ENCODE data around the gene EHD1.

Gene EHD1

GRCh38 chr11:64845129-64845775 is 33.2 kb downstream of the EHD1 start:
- no peak for DNase-seq (ENCODE audit: low read depth in 1 of 2, low spot score in 1 of 2)

- peak; percentile 42 to 52 for DNase-seq (ENCODE audit: low read depth in 1 of 2, low spot score in 1 of 2)
Measured at GRCh38 chr11:64844330-64845128, 33.9 kb downstream of the EHD1 start, which contains the start of gene CDC42BPG. TSS of gene CDC42BPG (minus strand) at chr11:64844653. CDS start at chr11:64844569, 84 bp downstream.

- no peak for DNase-seq (ENCODE audit: low read depth in 1 of 2, low spot score in 1 of 2)
Measured at GRCh38 chr11:64843686-64844329, 34.6 kb downstream of the EHD1 start.

GRCh38 chr11:64842851-64843685 is 35.4 kb downstream of the EHD1 start:
- DNase-seq (ENCODE audit: low read depth in 1 of 2, low spot score in 1 of 2): no peak

- DNase-seq (ENCODE audit: low read depth in 1 of 2, low spot score in 1 of 2): no peak
Measured at GRCh38 chr11:64842366-64842759, 36.1 kb downstream of the EHD1 start.

- no peak for DNase-seq (ENCODE audit: low read depth in 1 of 2, low spot score in 1 of 2)
Measured at GRCh38 chr11:64841592-64842365, 36.6 kb downstream of the EHD1 start.

- DNase-seq (ENCODE audit: low read depth in 1 of 2, low spot score in 1 of 2): no peak
Measured at GRCh38 chr11:64839887-64840782, 38.3 kb downstream of the EHD1 start.

- no peak for DNase-seq (ENCODE audit: low read depth in 1 of 2, low spot score in 1 of 2)
Measured at GRCh38 chr11:64839335-64839734, 39.1 kb downstream of the EHD1 start.

GRCh38 chr11:64838600-64839334 is 39.7 kb downstream of the EHD1 start:
- no peak for DNase-seq (ENCODE audit: low read depth in 1 of 2, low spot score in 1 of 2)

GRCh38 chr11:64837887-64838351 is 40.5 kb downstream of the EHD1 start:
- no peak for DNase-seq (ENCODE audit: low read depth in 1 of 2, low spot score in 1 of 2)

GRCh38 chr11:64836448-64837072 is 41.9 kb downstream of the EHD1 start:
- DNase-seq (ENCODE audit: low read depth in 1 of 2, low spot score in 1 of 2): no peak

- no peak for DNase-seq (ENCODE audit: low read depth in 1 of 2, low spot score in 1 of 2)
Measured at GRCh38 chr11:64835616-64836447, 42.6 kb downstream of the EHD1 start.

- no peak for DNase-seq (ENCODE audit: low read depth in 1 of 2, low spot score in 1 of 2)
Measured at GRCh38 chr11:64834723-64835615, 43.5 kb downstream of the EHD1 start.

GRCh38 chr11:64834031-64834722 is 44.2 kb downstream of the EHD1 start:
- no peak for DNase-seq (ENCODE audit: low read depth in 1 of 2, low spot score in 1 of 2)

GRCh38 chr11:64833509-64833908 is 44.9 kb downstream of the EHD1 start:
- no peak for DNase-seq (ENCODE audit: low read depth in 1 of 2, low spot score in 1 of 2)

GRCh38 chr11:64833198-64833502 is 45.3 kb downstream of the EHD1 start:
- no peak for DNase-seq (ENCODE audit: low read depth in 1 of 2, low spot score in 1 of 2)

Data from stimulated activated CD4-positive, alpha-beta T cell treated with anti-CD3 and anti-CD28 coated beads, Interleukin-15, amount 100 ng/mL, for 1 hour (primary cell).